ENCODE measurements around the gene LRRC10B.

The LRRC10B gene

GRCh38 chr11:61509043-61510029 is 787 bp downstream of the LRRC10B start:
- peak; percentile 67 for DNase-seq (ENCODE audit: low read depth)

GRCh38 chr11:61510166-61510919 is 1.8 kb downstream of the LRRC10B start:
- DNase-seq (ENCODE audit: low read depth), result no peak

- no peak for DNase-seq (ENCODE audit: low read depth)
Observed at GRCh38 chr11:61510974-61511373, 2.4 kb downstream of the LRRC10B start.

- DNase-seq (ENCODE audit: low read depth), result no peak
Observed at GRCh38 chr11:61511383-61511782, 2.8 kb downstream of the LRRC10B start.

GRCh38 chr11:61512435-61512834 is 3.9 kb downstream of the LRRC10B start:
- no peak for DNase-seq (ENCODE audit: low read depth)

GRCh38 chr11:61513143-61513765 is 4.7 kb downstream of the LRRC10B start:
- no peak for DNase-seq (ENCODE audit: low read depth)

GRCh38 chr11:61514050-61514917 is 5.7 kb downstream of the LRRC10B start:
- no peak for DNase-seq (ENCODE audit: low read depth)

GRCh38 chr11:61515686-61516085 is 7.1 kb downstream of the LRRC10B start:
- DNase-seq (ENCODE audit: low read depth), result no peak

GRCh38 chr11:61516191-61516590 is 7.6 kb downstream of the LRRC10B start:
- no peak for DNase-seq (ENCODE audit: low read depth)

GRCh38 chr11:61516675-61517572 is 8.4 kb downstream of the LRRC10B start:
- peak; percentile 39 for DNase-seq (ENCODE audit: low read depth)

- DNase-seq (ENCODE audit: low read depth), result no peak
Observed at GRCh38 chr11:61518032-61518795, 9.7 kb downstream of the LRRC10B start.

GRCh38 chr11:61522881-61523280 is 14.3 kb downstream of the LRRC10B start:
- no peak for DNase-seq (ENCODE audit: low read depth)

- DNase-seq (ENCODE audit: low read depth), result no peak
Observed at GRCh38 chr11:61524446-61524845, 15.9 kb downstream of the LRRC10B start.

- no peak for DNase-seq (ENCODE audit: low read depth)
Observed at GRCh38 chr11:61524963-61525587, 16.5 kb downstream of the LRRC10B start.

GRCh38 chr11:61526229-61526628 is 17.7 kb downstream of the LRRC10B start:
- no peak for DNase-seq (ENCODE audit: low read depth)

GRCh38 chr11:61526956-61527731 is 18.6 kb downstream of the LRRC10B start:
- DNase-seq (ENCODE audit: low read depth), result no peak

- DNase-seq (ENCODE audit: low read depth), result no peak
Observed at GRCh38 chr11:61528114-61528513, 19.6 kb downstream of the LRRC10B start.

- DNase-seq (ENCODE audit: low read depth), result no peak
Observed at GRCh38 chr11:61529537-61530225, 21.1 kb downstream of the LRRC10B start.
